Left cardiac atrium (tissue), 4 donors: Measurements from ENCODE around the gene QSER1. TPM values are rescaled to one million over a fixed set of nuclear protein-coding genes. Genes with fewer than 3 reads are reported as not detected.
"Not testable (repeated sequence)": the region's sequence is repeated elsewhere in the genome, so short reads cannot be mapped to it uniquely, and the experiment has no call there.

ENCODE experiments used
- ATAC-seq, 2 donors: fragments of 200-7000 bp; cut with Tn5 transposase; one replicate each; pipeline ENCODE4 v1.9.1; 2020; ENCODE audit warnings: mild to moderate bottlenecking in 2 of 2, moderate library complexity in 2 of 2
- DNase-seq: peaks from one replicate; pipeline ENCODE4 v3.0.0-alpha.2; 2020
- intact Hi-C, 2 donors: fragments of 100-400 bp; cut with DNase I; formaldehyde crosslinking; loops; one replicate each; pipeline versions ENCODE4 v1.14.1 to v1.15.1; 2022 to 2023
- total RNA-seq, 2 donors: library from RNA; stranded (reverse); fragmentation: NEBNext Ultra II Directional; extraction: Animal tissue kit (Norgen Biotek cat#: 25700); gene quantifications; one replicate each; pipeline ENCODE4 v1.2.1, GENCODE V29; 2021
- donor health status: DM: no; HTN: yes; CAD: no.
- donor health status: DM: no; HTN: yes; CAD: no; lungs with severe emphysema.
- donor health status: DM: yes; HTN: yes; CAD: no.
- donor health status: Dilated cardiomyopathy.

QSER1 gene
- total RNA-seq, 2 donors from 2014 or later, result 17.0 to 18.3 TPM

GRCh38 chr11:32888384-32888710, 4.3 kb upstream of the QSER1 start:
- DNase-seq, ATAC-seq, intact Hi-C loops: not testable (repeated sequence)

- ATAC-seq (no peak), DNase-seq (no peak)
- intact Hi-C loops, result no loop called here
Measured at GRCh38 chr11:32888805-32889204, 3.8 kb upstream of the QSER1 start.

- DNase-seq (no peak), ATAC-seq (no peak)
- intact Hi-C loops, result no loop called here
Measured at GRCh38 chr11:32890843-32891656, 1.6 kb upstream of the QSER1 start.

DNA sequence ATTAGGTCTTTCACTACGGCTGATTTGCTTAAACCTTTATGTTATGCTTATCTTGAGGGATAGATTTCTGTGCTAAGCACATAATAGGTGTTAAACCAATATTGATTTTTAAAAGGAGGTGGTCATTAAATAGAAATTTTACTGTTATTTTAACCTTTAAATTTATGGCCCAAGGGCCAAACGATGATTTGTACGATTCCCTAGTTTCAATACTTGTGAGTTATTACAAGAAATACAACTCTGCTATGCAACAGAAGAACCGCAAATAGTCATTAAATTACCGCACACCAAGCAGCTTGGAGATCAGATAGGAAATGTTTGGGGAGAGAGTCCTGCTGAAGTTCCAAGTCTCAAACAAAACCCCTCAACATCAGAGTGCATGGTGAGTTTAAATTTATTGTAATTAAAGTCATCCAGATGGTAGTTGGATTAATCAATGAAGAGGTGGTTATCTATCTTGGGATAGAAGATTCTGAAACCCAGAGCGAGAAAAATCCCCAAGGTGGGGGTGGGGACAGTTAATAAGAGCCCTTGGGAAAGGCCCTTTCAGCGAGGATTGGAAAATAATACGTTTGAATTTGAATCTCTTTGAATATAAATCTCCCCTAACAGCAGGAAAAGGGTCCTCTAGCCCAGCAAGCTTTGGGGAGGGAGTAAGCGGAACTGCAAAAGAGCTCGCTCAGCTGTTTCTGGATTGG, 805 bp upstream of the QSER1 start:
- DNase-seq, result no peak
- intact Hi-C loops, result no loop called here
- no peak for ATAC-seq

DNA sequence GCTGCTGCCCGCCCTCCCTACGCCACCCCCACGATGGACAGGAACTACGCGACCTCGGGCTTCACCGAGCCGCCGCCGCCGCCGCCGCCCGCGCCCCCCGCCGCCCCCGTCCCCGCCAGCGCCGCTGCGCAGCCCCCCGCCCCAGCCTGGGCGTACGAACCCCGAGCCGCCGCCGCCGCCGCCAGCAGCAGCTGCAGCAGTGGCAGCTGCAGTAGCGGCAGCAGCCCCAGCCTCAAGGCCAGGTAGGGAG, 407 bp downstream of the QSER1 start:
- intact Hi-C loops, result no loop called here
- DNase-seq, result no peak
- ATAC-seq, result no peak

- peak; percentile 55 for DNase-seq
- intact Hi-C loops, result no loop called here
- ATAC-seq, result peak; percentile 51 to 63
Measured at GRCh38 chr11:32893343-32894148, 935 bp downstream of the QSER1 start.

DNA sequence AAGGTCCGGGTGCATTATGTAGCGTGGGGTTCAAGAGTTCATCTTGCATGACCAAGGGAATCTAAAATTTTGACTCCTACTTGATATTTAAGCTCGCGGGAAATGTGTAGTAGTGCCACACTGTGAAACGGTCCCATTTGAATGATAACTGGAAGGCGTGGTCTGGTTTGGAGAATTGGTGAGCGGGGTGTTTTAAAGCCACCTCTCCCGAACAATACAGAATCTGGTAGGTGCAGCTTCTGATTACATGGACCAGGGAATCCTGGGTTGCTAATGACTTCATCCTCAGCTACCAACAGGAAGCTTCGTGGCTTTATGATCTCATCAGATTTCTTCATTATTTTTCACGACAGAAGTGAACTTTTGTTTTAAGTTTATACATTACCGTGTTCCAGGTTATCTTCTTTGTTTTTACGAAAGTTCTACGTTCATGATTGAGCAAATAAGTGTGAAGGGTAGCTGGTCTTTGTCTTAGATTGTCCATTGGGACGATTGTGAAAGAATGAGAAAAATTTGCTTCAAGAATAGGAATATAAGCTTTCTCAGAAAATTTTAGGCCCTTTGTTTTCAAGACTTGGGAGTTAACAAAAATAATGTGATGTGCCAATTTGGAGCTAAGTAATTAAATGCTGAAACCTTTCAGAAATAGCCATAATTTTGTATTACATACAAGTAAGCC, 1.7 kb downstream of the QSER1 start:
- DNase-seq (no peak), ATAC-seq (peak; percentile 9 to 51)
- intact Hi-C loops, result no loop called here

- no peak for ATAC-seq
- intact Hi-C loops, result no loop called here
Measured at GRCh38 chr11:32894921-32895320, 2.3 kb downstream of the QSER1 start.

DNA sequence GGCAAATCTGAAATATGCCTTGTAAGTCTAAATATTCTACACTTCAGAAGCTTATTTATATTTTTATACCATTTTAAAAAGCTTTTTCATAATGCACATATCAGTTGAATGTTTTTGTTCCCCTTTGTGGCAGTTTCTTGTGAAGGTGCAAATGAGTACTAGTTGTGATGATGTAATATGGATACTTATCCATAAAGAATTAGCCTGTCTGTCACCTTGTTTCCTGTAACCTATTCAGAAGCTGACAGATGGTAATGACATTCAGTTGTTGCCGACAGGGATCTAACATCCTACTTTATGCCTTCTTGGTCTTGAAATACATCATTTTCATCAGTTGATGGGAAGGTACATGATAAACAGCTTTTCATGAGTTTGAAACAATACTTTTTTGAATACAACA, 2.9 kb downstream of the QSER1 start:
- no peak for DNase-seq
- no peak for ATAC-seq
- intact Hi-C loops, result no loop called here

More at GRCh38 chr11:32894921-32895320, 2.3 kb downstream of the QSER1 start:
- DNase-seq, result no peak

DNA sequence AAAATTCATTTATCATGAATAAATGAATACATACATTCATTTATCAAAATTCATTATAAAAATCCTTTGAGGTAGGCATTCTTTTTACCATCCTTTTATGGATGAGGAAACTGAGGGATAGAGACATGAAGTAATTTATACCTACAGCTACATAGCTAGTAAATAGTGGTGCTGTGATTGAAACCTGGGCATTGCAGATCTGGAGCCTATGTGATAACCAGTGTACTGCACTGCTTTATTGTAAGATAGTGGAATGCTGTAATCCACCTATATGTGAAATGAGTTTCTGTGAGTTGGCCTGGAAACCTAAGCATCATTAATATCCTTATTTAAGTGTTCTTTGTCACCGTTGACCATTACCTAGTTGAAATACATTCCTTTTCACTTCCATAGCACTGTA, 4.5 kb downstream of the QSER1 start:
- ATAC-seq (no peak), DNase-seq (no peak)
- intact Hi-C loops, result no loop called here

- no peak for ATAC-seq
- intact Hi-C loops, result no loop called here
- no peak for DNase-seq
Measured at GRCh38 chr11:32899438-32899837, 6.8 kb downstream of the QSER1 start.

DNA sequence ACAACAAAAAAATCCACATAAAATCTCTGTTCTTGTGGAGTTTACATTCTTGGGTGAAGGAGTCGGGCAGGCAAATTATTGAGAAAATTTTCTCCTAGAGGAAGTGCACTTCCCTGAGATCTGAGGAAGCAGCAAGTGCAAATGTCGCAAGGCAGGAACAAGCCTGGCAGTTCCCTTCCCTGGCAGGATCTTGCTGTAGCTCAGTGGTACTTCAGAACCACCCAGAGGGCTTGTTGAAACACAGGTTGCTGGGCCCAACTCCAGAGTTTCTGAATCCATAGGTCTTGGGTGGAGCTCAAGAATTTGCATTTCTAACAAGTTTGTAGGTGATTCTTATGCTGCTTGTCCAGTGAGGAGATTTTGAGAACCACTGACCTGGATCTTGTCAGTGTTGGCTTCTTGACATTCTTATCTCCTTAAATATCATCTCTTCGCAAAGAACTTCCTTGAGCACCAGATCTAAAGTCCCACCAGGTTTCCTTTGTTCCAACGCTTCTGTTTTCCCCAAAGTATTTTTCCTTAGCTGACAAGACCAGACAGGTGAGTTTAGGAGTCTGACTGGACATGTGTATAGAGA, 9.6 kb downstream of the QSER1 start:
- DNase-seq (no peak), ATAC-seq (no peak)
- intact Hi-C loops, result no loop called here

DNA sequence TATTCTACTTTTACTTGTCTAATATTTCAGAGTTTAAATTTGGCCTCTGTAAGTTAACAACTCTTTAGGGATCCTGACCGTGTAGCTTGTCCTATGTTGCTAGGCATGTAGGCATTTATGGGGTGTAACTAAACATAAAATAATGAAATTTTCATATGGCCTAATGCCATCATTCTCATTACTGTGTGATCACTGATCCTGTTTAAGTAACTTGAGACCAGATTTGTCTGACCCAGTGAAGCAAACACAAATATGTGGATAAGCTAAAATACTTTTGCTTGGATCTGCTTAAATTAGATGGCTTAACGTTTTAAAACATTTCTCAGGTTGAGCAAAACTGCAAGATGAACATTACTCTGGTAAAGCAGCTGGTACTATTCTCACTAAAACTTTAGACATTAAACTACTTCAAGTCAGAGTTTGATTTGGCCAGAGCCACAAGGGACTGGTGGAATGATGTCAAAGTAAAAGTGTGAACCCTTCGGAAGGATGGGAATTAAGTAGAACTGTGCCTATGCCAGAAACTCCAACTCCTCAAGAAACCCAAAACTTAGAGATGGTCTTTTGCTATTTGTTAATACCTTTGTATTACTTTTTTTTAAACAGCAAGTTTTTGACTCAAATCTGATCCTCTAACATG, 12.5 kb downstream of the QSER1 start:
- DNase-seq (no peak), ATAC-seq (no peak)
- intact Hi-C loops, result no loop called here

DNA sequence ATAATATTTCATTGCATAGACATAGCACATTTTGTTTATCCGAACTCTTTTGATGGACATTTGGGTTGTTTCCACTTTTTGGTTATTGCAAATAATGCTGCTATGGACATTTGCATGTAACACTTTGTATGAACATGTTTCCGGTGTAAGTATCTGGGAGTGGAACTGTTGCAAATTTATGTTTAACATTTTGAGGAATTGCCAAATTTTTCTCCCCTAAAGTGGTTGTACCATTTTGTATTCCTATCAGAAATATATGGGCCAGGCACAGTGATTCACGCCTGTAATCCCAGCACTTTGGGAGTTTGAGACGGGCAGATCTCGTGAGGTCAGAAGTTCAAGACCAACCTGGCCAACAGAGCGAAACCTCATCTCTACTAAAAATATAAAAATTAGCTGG, 16.0 kb downstream of the QSER1 start:
- intact Hi-C loops, result no loop called here
- DNase-seq (no peak), ATAC-seq (no peak)

DNA sequence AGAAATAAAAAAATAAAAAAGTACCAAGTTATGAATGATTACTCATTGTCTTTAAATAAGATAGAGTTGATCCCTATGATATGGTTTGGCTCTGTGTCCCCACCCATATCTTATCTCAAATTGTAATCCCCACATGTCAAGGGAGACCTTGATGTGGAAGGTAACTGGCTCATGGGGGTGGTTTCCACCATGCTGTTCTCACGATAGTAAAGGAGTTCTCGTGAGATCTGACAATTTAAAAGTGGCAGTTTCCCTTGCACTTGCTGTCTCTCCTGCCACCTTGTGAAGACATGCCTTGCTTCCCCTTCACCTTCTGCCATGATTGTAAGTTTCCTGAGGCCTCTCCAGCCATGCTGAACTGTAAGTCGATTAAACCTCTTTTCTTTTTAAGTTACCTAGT, 18.8 kb downstream of the QSER1 start:
- ATAC-seq (no peak), DNase-seq (no peak)
- intact Hi-C loops, result no loop called here

GRCh38 chr11:32913445-32913844, 20.8 kb downstream of the QSER1 start:
- ATAC-seq (no peak), DNase-seq (no peak)
- intact Hi-C loops, result no loop called here

GRCh38 chr11:32916361-32916760, 23.8 kb downstream of the QSER1 start:
- no peak for DNase-seq
- no peak for ATAC-seq
- intact Hi-C loops, result no loop called here

- ATAC-seq, result no peak
- intact Hi-C loops, result no loop called here
- DNase-seq, result no peak
Measured at GRCh38 chr11:32916994-32917393, 24.4 kb downstream of the QSER1 start.

DNA sequence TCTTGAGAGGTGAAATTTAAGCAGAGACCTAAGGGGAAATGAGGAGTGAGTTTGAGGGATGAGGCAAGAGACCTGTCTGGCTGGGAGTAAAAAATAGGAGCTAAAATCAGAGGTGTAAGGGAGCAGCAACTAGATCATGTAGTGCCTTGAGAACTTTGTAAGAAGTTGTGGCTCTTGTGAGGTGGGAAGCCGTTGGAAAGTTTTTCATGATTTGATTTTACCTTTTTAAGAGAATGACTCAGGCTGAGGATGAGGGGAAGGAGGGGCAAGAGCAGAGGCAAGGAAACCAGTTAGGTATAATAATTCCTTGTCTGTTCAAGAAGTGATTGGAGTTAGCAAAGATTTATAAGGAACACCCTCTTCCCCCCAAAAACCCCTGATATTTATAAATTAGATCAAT, 25.8 kb downstream of the QSER1 start:
- DNase-seq (no peak), ATAC-seq (no peak)
- intact Hi-C loops, result no loop called here
